SK-N-MC (cell line): ENCODE results near the gene CCDC187.

ENCODE experiments used
- DNase-seq: peaks from one replicate; pipeline ENCODE4 v3.0.0-alpha.2; 2011; ENCODE audit warnings: low read depth, low spot score
- H3K27ac ChIP-seq: fragments of 200-600 bp; sonication (generic); 2 replicates; pipeline ENCODE4 v1.5.1; 2016; ENCODE audit warnings: mixed run types
- H3K36me3 ChIP-seq: fragments of 200-600 bp; sonication (generic); 2 replicates; pipeline ENCODE4 v1.6.1; 2017; ENCODE audit warnings: antibody characterized with exemption, low read length, mixed read lengths; ENCODE audit not compliant: insufficient read depth
- H3K4me3 ChIP-seq: fragments of 200-600 bp; sonication (generic); 2 replicates; pipeline ENCODE4 v1.5.1; 2016
- H3K9ac ChIP-seq: fragments of 200-600 bp; sonication (generic); 2 replicates; pipeline ENCODE4 v1.8.0; 2017; ENCODE audit warnings: mixed run types, mixed read lengths; ENCODE audit not compliant: insufficient read length
- H3K9me3 ChIP-seq: fragments of 200-600 bp; sonication (generic); 2 replicates; pipeline ENCODE4 v1.6.1; 2017; ENCODE audit warnings: low read depth, mild to moderate bottlenecking, antibody characterized with exemption, low read length, moderate library complexity, mixed read lengths
- EZH2 ChIP-seq: fragments of 200-600 bp; sonication (generic); IDR thresholded peaks from one replicate; pipeline ENCODE4 v1.6.1; 2017; ENCODE audit warnings: antibody characterized with exemption
- FOXP2 ChIP-seq: optimal IDR thresholded peaks from 2 replicates; pipeline ENCODE3; 2011; ENCODE audit warnings: mild to moderate bottlenecking, moderate library complexity; ENCODE audit not compliant: insufficient read depth; ENCODE audit errors: extremely low read length, control extremely low read depth
- POLR2AphosphoS5 ChIP-seq: IDR thresholded peaks from 2 replicates; pipeline ENCODE4 v1.6.1; 2012; ENCODE audit warnings: mild to moderate bottlenecking, low read depth, low read length, borderline replicate concordance

CCDC187 gene

GRCh38 chr9:136283291-136284235 is 20.3 kb downstream of the CCDC187 start:
- Histone ChIP-seq H3K36me3 (no peaks in the 10 kb centered on the region), H3K27ac (no peak overlapping the region), H3K4me3 (no peak overlapping the region), H3K9ac (no peak overlapping the region), H3K9me3 (no peaks in the 10 kb centered on the region)
- DNase-seq, result no peak
- no peak for TF ChIP-seq POLR2AphosphoS5
- no peak for TF ChIP-seq EZH2
- TF ChIP-seq FOXP2, result no peak

GRCh38 chr9:136282272-136282861 is 21.5 kb downstream of the CCDC187 start:
- no peak overlapping the region for H3K4me3 ChIP-seq
- no peaks in the 10 kb centered on the region for H3K36me3 ChIP-seq
- H3K9ac ChIP-seq, result no peak overlapping the region
- H3K9me3 ChIP-seq, result no peaks in the 10 kb centered on the region
- no peak for DNase-seq
- no peak overlapping the region for H3K27ac ChIP-seq
- TF ChIP-seq EZH2 (no peak), POLR2AphosphoS5 (no peak), FOXP2 (no peak)

- no peak overlapping the region for H3K27ac ChIP-seq
- DNase-seq, result no peak
- no peak for TF ChIP-seq POLR2AphosphoS5
- no peaks in the 10 kb centered on the region for H3K9me3 ChIP-seq
- H3K4me3 ChIP-seq, result no peak overlapping the region
- no peaks in the 10 kb centered on the region for H3K36me3 ChIP-seq
- H3K9ac ChIP-seq, result no peak overlapping the region
Observed at GRCh38 chr9:136281421-136282271, 22.2 kb downstream of the CCDC187 start.

GRCh38 chr9:136280535-136281315 is 23.2 kb downstream of the CCDC187 start:
- H3K9ac ChIP-seq, result no peak overlapping the region
- H3K4me3 ChIP-seq, result no peak overlapping the region
- no peaks in the 10 kb centered on the region for H3K36me3 ChIP-seq
- no peak overlapping the region for H3K27ac ChIP-seq
- DNase-seq, result no peak
- TF ChIP-seq FOXP2, result no peak
- no peak for TF ChIP-seq EZH2
- TF ChIP-seq POLR2AphosphoS5, result no peak
- H3K9me3 ChIP-seq, result no peaks in the 10 kb centered on the region

GRCh38 chr9:136279471-136279870 is 24.4 kb downstream of the CCDC187 start:
- TF ChIP-seq EZH2 (no peak), FOXP2 (no peak), POLR2AphosphoS5 (no peak)
- H3K9me3 ChIP-seq, result no peaks in the 10 kb centered on the region
- DNase-seq, result no peak
- no peak overlapping the region for H3K9ac ChIP-seq
- H3K27ac ChIP-seq, result no peak overlapping the region
- H3K4me3 ChIP-seq, result no peak overlapping the region
- H3K36me3 ChIP-seq, result no peaks in the 10 kb centered on the region

- H3K27ac ChIP-seq, result no peak overlapping the region
- H3K9ac ChIP-seq, result no peak overlapping the region
- DNase-seq, result no peak
- no peak overlapping the region for H3K4me3 ChIP-seq
- H3K36me3 ChIP-seq, result no peaks in the 10 kb centered on the region
- TF ChIP-seq POLR2AphosphoS5 (no peak), EZH2 (no peak), FOXP2 (no peak)
- no peaks in the 10 kb centered on the region for H3K9me3 ChIP-seq
Observed at GRCh38 chr9:136278894-136279293, 25.0 kb downstream of the CCDC187 start.

- no peak overlapping the region for H3K27ac ChIP-seq
- no peak for DNase-seq
- no peak overlapping the region for H3K4me3 ChIP-seq
- TF ChIP-seq EZH2 (no peak), FOXP2 (no peak), POLR2AphosphoS5 (no peak)
- H3K9me3 ChIP-seq, result no peaks in the 10 kb centered on the region
- H3K9ac ChIP-seq, result no peak overlapping the region
- H3K36me3 ChIP-seq, result no peaks in the 10 kb centered on the region
Observed at GRCh38 chr9:136278221-136278620, 25.7 kb downstream of the CCDC187 start.
